Measurements from ENCODE around the gene MLH3.

DNA sequence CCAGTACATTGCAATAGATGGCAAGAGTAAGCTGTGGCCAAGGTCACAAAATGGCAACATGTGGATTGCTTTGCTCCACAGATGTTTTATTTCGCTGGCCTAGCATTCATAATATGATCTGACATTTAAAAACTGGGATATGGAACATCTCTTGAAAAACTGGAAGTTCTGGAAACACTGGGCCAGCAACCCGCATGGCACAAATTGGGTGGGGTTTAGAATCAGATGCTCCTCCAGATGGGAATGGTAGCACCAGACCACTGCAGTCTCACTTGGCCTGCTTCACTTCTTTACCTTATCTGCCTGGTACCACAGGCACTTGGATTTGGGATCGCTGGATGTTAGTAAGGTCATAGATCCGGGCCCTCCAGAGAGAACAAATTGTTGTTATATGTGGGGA lies 28.3 kb upstream of the MLH3 start:
- no peak for TF ChIP-seq CTCF (optimal IDR thresholded peaks at IDR 0.05 in 1 of 3, IDR thresholded peaks at IDR 0.05 in 1 of 3, conservative IDR thresholded peaks at IDR 0.05 in 1 of 3; ENCODE audit: extremely low read depth in 1 of 3, insufficient read depth in 2 of 3, low read length in 3 of 3)
- TF ChIP-seq EZH2 (IDR thresholded peaks at IDR 0.05; ENCODE audit: low read length) = no peak

All from keratinocyte (primary cell).